HG03354 (cell line): ENCODE results near the gene TMEM140.
"Not testable (repeated sequence)": the region's sequence is repeated elsewhere in the genome, so short reads cannot be mapped to it uniquely, and the experiment has no call there.

Experiments used
- ATAC-seq: cut with Tn5 transposase; IDR thresholded peaks from one replicate; pipeline ENCODE4 v1.9.1; 2021; ENCODE audit warnings: mild to moderate bottlenecking; ENCODE audit not compliant: unreplicated experiment, poor library complexity, severe bottlenecking

TMEM140 gene

DNA sequence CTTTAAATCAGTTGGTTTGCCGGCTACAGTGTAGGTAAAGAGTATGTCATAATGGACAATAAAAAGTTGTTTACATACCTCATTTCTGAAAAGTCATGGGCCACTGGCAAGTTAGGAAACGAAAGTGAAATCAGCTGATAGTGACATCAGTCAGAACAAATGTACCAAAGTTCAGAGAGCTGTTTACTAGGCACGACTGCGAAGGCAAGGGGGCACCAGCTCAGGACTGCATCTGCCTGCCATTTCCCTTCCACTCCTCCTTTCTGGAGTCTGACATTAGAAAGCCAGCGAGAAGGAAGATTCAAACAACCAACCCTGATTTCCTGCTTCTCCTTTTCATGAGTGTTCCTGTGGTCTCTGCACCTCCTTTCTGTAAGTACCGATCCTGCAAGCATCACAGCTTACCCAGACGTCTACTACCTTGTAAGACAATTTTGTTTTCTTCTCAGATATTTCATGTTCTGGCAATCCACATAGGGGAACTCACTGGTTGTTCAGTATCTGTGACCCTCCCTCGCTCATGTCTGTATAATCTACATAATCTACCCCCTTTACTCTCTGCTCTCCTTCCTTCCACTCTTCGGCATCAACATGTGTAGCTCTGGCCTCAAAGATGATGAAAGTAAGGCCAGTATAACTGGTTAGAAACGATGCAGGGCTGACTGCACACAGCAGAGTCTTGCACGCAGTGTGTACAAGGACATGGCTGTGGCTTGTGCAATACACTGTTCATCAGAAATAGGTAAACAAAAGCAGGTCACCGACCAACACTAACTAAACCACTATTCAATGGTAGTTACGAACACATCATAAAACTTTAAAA lies at the start of gene TMEM140:
TMEM140 (plus strand) TSS at position 174 of the 823 bp plus-strand sequence. CDS start 16,370 bp downstream, outside the sequence.
- peak; percentile 75 for ATAC-seq

DNA sequence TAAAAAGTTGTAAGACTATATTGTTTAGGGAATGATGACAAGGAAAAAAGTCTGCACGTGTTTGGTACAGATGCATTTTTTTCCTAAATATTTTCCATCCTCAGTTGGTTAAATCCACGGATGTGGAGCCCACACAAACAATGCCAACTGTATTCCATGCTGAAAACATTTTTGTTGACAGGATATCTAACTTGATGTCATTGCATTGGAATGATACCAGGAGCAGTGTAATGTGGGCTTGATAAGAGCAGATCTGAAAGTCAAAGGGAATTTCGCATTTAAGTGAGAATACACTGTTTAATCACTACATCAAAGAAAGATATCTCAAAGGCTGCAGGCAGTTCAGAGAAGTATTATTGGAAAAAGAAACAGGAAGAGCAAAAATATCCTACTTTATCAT lies 49.5 kb upstream of the TMEM140 start:
- ATAC-seq: no peak

DNA sequence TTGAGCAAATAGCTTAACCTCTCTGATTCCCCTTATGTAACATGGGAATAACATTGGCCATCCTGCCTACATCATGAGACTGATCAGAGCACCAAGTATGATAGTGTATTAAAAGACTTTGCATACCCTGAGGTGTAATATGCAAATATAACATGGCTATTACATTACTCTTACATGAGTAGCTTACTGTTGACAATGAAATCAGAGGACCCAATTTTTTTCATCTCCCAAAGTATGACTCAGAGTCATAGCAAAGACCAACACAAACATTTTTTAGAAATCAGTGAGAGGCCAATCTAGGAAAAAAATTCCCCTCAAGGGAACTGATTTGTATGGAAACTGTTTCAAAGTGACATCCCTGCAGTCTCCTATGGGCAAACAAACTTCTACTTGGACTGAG lies 47.0 kb upstream of the TMEM140 start:
- no peak for ATAC-seq

DNA sequence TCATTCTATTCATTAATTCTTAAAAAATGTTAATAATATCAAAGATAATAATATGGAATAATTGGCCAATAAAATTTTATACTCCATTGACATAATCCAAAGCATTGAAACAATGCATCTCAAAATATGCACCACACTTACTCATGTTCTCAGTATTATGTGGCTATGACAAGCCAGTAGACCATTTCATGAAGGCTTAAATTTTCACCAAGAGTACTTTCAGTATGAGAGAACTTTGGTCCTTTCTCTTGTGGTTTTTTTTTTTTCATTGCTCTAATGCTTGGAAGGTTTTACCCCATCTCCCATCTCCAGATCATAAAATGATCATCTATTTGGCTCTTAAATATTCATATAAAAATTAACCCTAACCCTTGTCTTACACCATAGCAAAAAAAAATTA lies 45.5 kb upstream of the TMEM140 start:
- peak; percentile 91 for ATAC-seq

DNA sequence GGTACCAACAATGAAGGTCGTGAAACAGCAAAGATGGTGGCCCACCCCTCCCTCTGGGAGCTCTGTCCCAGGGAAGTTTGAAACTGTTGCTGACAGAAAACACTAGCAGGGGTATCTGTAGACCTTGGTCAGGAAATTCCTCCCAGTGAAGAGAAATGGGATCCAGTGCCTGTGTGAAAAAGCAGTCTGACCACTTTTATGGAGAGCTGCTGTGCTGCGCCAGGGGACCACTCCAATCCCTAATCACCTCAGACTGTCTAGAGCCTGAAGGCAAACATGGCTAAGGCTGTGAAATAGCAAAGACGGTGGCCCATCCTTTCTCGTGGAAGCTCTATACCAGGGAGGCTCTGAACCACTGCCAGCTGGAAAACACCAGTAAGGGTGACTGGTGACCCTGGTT lies 38.3 kb upstream of the TMEM140 start:
- ATAC-seq: no peak

DNA sequence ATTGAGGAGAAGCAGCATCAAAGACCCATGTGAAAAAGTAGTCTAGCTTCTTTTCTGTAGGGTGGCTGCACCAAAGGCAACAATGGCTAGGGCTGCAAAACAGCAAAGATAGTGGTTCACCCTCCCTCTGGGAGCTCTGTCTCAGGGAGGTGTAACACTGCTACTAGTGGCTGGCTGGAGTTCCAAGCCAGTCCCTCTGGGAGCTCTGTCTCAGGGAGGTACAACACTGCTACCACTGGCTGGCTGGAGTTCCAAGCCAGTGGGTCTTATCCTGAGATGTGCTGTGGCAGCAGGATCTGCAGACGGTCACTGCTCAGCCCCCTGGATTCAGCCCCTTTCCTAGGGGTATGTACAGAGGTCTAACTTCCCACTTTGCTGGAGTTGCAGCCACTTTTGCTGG lies 37.9 kb upstream of the TMEM140 start:
- no peak for ATAC-seq

DNA sequence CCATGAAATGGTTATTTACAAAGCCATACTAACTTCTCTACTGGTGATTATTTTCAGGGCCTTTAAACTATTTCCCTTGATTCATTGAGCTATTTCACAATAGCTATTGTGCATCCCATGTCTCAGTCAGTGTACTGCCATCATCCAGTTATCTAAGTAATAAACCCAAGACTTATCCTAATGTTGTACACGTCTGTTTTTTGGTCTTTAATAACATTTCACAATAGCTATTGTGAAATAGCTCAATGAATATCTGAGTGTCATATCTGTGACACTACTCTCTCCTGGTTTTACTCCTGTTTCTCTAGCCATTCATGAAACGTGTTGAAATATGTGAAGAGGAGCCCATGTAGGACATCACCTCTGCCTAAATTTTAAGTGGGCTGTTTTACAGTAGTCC lies 36.5 kb upstream of the TMEM140 start:
- ATAC-seq: no peak

DNA sequence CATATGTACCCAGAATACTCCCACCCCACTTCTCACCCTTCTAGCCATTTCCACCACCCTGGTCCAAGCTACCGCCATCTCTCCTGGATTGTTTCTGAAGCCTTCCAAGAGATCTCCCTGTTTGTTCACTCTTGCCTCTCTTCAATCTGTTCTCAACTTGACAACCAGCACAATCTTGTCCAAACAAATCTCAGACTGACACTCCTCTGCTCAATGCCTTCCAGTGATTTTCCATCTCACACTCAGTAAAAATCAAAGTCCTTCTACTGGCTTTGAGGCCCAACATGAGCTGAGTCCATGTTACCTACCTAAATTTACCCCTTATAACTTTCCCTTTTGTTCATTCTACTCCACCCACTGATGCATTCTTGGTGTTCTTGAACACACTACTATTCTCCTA lies 33.2 kb upstream of the TMEM140 start:
- no peak for ATAC-seq

DNA sequence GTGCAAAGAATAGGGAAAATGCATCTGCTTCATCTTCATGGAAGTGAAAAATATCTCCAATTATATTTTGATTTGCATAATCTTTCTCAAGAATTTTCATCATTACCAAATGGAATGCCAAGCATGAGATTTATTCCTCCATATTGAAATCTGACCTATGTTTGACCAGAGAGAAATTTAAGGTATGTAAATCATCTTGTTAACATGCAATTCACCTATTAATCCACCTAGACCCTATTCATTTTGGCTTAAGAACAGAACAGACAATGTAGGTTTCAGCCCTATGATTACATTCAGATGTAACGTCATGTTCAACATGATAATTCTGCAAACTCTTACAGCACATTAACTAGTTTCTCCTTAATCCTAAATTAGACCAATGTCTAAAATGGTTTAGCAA lies 30.8 kb upstream of the TMEM140 start:
- ATAC-seq: no peak

DNA sequence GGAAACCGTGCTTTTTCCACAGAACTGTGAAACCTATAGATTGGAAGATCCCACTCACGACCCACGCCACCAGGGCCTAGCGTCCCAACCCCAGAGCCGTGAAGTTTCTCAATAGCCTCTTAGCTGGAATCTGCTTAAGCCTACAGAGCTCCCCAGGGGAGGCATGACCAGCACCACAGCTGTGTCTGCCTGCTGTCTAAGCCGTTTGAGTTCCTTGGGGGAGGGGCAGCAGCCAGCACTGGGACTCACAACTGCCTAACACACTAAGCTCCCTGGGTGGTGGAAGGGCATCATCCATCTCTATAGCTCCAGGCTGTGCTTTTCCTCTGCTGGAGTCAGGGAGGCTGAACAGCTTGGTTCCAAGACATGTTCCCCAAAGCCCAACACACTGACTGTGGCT lies 26.0 kb upstream of the TMEM140 start:
- no peak for ATAC-seq

DNA sequence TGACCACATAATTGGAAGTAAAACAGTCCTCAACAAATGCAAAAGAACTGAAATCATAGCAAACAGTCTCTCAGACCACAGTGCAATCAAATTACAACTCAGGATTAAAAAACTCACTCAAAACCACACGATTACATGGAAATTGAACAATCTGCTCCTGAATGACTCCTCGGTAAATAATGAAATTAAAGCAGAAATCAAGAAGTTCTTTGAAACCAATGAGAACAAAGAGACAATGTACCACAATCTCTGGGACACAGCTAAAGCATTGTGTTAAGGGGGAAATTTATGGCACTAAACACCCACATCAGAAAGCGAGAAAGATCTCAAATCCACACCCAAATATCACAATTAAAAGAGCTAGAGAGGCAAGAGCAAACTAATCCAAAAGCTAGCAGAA lies 23.2 kb upstream of the TMEM140 start:
- ATAC-seq: not testable (repeated sequence)

DNA sequence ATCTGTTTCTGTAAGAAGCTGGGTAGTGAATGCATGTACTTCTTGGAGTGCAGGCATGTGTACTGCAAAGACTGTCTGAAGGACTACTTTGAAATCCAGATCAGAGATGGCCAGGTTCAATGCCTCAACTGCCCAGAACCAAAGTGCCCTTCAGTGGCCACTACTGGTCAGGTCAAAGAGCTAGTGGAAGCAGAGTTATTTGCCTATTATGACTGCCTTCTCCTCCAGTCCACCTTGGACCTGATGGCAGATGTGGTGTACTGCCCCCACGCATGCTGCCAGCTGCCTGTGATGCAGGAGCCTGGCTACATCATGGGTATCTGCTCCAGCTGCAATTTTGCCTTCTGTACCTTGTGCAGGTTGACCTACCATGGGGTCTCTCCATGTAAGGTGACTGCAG lies 18.9 kb upstream of the TMEM140 start:
- no peak for ATAC-seq

DNA sequence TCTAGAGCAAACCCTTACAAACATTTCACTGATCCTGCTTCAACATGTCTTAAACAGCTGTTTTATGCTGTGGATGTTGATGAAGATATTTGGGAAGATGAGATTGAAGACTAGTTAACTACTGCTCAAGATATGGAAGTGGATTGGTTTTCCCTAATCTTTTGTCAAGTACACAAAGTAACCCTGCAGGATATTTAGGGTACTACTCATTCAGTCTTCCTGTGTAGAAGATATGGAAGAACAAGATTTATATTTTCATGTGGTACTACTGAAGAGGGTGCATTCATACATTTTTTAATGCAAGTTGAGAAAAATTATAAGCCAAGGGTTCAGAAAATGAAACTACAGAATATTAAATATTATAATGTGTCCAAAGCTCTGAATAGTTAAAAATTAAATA lies 18.3 kb upstream of the TMEM140 start:
- no peak for ATAC-seq

DNA sequence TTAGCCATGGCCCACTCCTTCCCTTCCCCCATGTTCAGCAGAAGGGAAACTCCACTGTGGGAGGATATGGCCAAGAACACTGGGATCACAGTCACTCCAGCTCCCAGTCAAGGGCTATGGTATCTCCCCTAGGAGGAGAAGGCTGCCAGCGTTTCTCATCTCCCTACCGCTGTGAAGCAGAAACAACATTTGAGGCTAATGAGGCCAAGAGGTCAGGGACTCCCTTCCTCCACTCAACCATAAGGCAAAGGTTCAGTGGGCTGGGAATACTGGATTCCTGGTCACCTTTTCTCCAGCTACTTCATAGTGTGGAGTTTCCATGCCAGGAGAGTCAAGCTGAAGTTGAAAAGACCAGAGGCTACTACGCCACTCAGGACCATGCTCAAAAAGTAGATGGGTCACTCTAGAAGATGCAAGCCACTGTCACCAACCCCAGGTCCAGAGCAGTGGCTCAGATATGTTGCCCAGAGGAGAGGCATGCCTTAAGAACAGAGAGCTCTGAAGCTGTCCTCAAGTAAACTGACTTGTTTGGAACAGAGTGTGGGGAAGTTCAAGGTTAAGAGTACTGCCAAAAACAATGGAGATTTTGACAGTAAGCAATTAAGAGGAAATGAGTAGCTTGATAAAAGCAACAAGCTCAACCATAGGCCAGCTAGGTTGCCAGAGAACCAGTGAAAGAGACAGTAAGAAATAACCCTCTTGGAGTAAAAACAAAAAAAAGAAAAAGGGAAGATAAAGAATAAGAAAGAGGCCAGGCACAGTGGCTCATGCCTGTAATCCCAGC lies 3.8 kb upstream of the TMEM140 start:
- ATAC-seq: no peak

DNA sequence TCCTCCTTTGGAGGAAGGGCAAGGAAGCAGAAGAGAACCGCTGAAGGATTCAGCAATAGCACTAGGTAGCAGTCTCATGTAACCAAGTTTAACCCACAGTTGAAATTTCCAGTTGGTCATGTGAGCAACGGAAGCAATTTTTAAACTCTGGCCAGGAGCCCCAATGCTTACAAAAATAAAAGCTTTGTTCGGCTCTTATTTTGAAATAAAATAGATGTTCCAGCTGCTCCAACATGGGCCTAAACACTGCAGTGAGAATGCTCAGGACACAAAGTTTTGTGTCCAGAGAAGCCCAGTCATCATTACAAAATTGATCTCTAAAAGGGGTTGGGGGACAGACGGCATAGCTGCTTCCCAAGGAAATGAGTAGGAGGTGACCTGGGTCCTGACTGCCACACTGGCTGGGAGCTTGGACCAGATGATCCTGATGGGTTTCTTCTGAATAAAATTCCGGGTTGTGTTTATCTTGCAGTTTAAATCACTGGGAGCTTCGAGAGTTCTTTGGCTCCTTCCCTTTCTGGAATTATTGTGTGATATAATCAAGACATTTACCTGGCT lies 452 bp upstream of the TMEM140 start:
- peak; percentile 15 for ATAC-seq

DNA sequence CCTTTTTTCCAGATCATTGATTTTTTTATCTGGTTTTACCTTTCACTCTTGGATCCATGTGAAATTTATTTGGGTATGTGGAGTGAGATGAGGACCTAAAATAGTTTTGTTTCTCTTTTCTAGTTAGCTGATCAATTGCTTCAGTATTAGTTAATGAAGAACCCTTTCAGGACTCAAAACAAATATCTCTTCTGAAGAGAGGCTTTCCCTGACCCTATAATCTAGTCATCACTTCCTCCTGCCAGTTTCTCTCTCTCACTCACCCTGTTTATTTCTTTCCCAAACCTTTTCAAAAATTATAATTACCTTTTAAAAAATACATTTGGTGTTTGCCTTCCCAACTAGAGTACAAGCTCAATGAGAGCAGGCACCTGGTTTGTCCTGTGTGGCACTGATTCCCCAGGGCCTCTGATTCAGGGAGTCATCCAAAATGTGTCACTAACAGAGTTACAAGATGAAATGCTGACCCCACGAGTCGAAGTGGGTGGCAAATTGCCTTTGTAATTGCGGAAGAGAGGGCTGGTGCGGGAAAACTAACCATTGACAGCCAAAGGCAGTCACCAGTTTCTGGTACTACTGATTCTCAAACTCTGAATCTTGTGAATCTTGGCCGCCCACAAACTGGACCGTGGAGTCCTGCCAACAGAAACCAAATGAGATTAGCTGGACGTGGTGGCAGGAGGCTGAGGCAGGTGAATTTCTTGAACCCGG lies 2.4 kb downstream of the TMEM140 start:
- no peak for ATAC-seq

DNA sequence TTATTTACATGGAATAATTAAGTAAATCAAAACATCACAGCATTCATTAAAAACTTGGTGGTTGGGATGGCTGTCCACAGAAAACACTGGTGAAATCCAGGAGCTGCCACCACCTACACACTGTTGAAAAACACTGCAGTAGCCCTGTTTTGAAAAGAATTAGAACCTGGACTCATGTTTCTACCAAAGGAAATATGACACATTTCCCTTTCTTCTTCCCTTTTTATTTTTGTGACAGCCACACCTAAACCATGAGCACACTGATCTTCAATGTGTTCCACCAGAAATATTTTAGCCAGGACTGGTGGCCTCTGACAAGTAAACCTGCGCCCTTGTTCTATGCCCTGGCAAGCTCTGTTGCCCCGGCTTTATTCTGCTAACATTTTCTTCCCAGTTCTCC lies 3.3 kb downstream of the TMEM140 start:
- ATAC-seq: no peak

DNA sequence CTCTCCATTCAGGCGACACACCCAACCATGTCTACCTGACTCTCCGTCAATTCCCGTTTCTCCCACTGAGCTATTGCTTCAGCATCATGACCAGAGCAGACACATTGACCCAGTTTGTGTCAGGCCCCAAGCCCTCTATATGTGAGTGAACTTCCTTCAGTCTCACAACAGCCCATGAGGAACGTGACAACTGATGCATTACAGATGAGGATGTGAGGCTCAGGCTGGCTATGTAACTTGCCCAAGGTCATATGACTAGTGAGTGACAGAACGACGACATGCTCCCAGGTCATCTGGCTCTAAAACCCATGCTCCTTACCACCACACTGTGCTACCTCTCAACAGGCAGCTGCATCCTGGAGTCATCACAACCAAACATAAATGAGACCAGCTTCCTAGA lies 3.7 kb downstream of the TMEM140 start:
- ATAC-seq: no peak

DNA sequence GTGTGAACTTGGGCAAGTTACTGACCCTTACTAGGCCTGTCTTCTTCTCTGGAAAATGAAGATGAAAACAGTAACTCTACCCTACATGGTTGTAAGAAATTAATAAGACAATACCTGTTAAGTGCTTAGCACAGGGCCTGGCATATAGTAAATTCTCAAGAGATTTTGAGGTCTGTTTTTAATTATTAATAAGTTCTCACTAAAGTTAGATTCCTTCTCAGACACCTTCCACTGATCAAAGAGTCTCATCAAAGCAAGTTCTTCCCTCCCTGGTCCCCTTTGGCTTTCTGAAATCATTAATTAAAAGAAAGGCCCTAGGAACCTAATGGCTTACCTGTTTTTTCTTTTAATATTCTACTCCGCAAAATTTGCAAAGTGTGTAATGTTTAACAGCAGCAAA lies 4.6 kb downstream of the TMEM140 start:
- no peak for ATAC-seq

DNA sequence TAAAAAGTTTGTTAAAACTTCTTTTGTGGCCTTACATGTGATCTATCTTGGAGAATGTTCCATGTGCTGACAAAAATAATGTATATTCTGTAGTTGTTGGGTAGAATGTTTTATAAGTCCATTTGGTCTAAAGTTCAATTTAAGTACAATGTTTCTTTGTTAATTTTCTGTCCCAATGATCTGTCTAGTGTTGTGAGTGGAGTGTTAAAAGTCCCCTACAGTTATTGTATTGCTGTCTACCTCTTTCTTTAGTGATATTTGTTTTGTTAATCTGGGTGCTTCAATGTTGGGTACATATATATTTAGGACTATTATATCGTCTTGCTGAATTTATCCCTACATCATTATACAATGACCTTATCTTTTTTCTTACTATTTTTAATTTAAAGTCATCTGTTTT lies 6.9 kb downstream of the TMEM140 start:
- no peak for ATAC-seq
